Activated naive CD4-positive, alpha-beta T cell treated with anti-CD3 and anti-CD28 coated beads for 36 hours (primary cell): ENCODE data around the gene HIPK3. TPM values are rescaled to one million over a fixed set of nuclear protein-coding genes. Genes with fewer than 3 reads are reported as not detected.

Source experiments
- CTCF ChIA-PET: fragments of 350-600 bp; sonication (Branson Sonifier 250); formaldehyde crosslinking; loops from one replicate; lab custom pipeline; 2021; ENCODE audit warnings: antibody characterized with exemption; lab: Charles Lee
- DNase-seq: peaks from one replicate; pipeline ENCODE4 v3.0.0-alpha.2; 2020
- H3K27ac Mint-ChIP-seq: one replicate; pipeline ENCODE4 v1.8.0; 2021; ENCODE audit warnings: mild to moderate bottlenecking, mixed read lengths
- H3K27me3 Mint-ChIP-seq: one replicate; pipeline ENCODE4 v1.8.0; 2021; ENCODE audit warnings: low read depth, mixed read lengths
- H3K36me3 Mint-ChIP-seq: one replicate; pipeline ENCODE4 v1.8.0; 2021; ENCODE audit warnings: low read depth, mixed read lengths
- H3K4me1 Mint-ChIP-seq: one replicate; pipeline ENCODE4 v1.8.0; 2021; ENCODE audit warnings: low read depth, mixed read lengths
- H3K4me3 Mint-ChIP-seq: one replicate; pipeline ENCODE4 v1.8.0; 2021; ENCODE audit warnings: mild to moderate bottlenecking, moderate library complexity, mixed read lengths
- H3K9me3 Mint-ChIP-seq: one replicate; pipeline ENCODE4 v1.8.0; 2021; ENCODE audit warnings: mixed read lengths
- intact Hi-C: fragments of 100-400 bp; cut with micrococcal nuclease; formaldehyde crosslinking; loops from one replicate; pipeline ENCODE4 v1.15.1; 2023
- total RNA-seq, 2 experiments: library from RNA; stranded (reverse); gene quantifications; one replicate each; pipeline ENCODE4 v1.2.3, GENCODE V29; 2021

HIPK3 gene
- total RNA-seq, 2 experiments from 2014 or later: 23.9 to 24.0 TPM

GRCh38 chr11:33315822-33316221 lies 58.6 kb downstream of the HIPK3 start:
- CTCF ChIA-PET: interaction anchor here (0.6 to 1.7 kb wide), 2 partner anchors 9 to 12 kb away, joined by 3 to 4 read pairs; no protein-coding TSS in a partner anchor
- no peaks in the 10 kb centered on the region for H3K9me3 Mint-ChIP-seq
- H3K4me1 Mint-ChIP-seq: peaks cover 27% of the 10 kb centered on the region
- H3K27me3 Mint-ChIP-seq: no peaks in the 10 kb centered on the region
- no peak overlapping the region for H3K27ac Mint-ChIP-seq
- H3K4me3 Mint-ChIP-seq: no peak overlapping the region
- H3K36me3 Mint-ChIP-seq: no peaks in the 10 kb centered on the region
- intact Hi-C loops: no loop called here
- DNase-seq: no peak

- Mint-ChIP-seq H3K27ac (no peak overlapping the region), H3K4me3 (no peak overlapping the region), H3K4me1 (peaks cover 20% of the 10 kb centered on the region), H3K9me3 (no peaks in the 10 kb centered on the region), H3K27me3 (no peaks in the 10 kb centered on the region), H3K36me3 (no peaks in the 10 kb centered on the region)
- DNase-seq: no peak
- intact Hi-C loops: no loop called here
- CTCF ChIA-PET: interaction anchor here (0.5 to 1.2 kb wide), 2 partner anchors 12 to 27 kb away, joined by 3 read pairs; no protein-coding TSS in a partner anchor
These were observed 60.5 kb downstream of the HIPK3 start for GRCh38 chr11:33317662-33318061.

- CTCF ChIA-PET: interaction anchor here (0.6 to 2.1 kb wide), 2 partner anchors 9 to 363 kb away, joined by 3 to 4 read pairs; no protein-coding TSS in a partner anchor
- intact Hi-C loops: no loop called here
- Mint-ChIP-seq H3K36me3 (no peaks in the 10 kb centered on the region), H3K27me3 (no peaks in the 10 kb centered on the region), H3K9me3 (no peaks in the 10 kb centered on the region), H3K27ac (no peak overlapping the region), H3K4me1 (peaks cover 33% of the 10 kb centered on the region), H3K4me3 (no peak overlapping the region)
- no peak for DNase-seq
These were observed 63.0 kb downstream of the HIPK3 start for GRCh38 chr11:33320016-33320813.

- intact Hi-C loops: no loop called here
- no peaks in the 10 kb centered on the region for H3K36me3 Mint-ChIP-seq
- H3K4me1 Mint-ChIP-seq: peaks cover 30% of the 10 kb centered on the region
- no peak overlapping the region for H3K4me3 Mint-ChIP-seq
- CTCF ChIA-PET: interaction anchor here (2.1 kb wide), 1 partner anchor 9 kb away, joined by 4 read pairs; no protein-coding TSS in a partner anchor
- no peak overlapping the region for H3K27ac Mint-ChIP-seq
- H3K9me3 Mint-ChIP-seq: no peaks in the 10 kb centered on the region
- DNase-seq: no peak
- no peaks in the 10 kb centered on the region for H3K27me3 Mint-ChIP-seq
These were observed 63.7 kb downstream of the HIPK3 start for GRCh38 chr11:33320814-33321330.

GRCh38 chr11:33321422-33321821 lies 64.2 kb downstream of the HIPK3 start:
- Mint-ChIP-seq H3K36me3 (no peaks in the 10 kb centered on the region), H3K4me1 (peaks cover 27% of the 10 kb centered on the region), H3K9me3 (no peaks in the 10 kb centered on the region), H3K27me3 (no peaks in the 10 kb centered on the region), H3K27ac (no peak overlapping the region), H3K4me3 (no peak overlapping the region)
- CTCF ChIA-PET: interaction anchor here (2.1 kb wide), 1 partner anchor 8 kb away, joined by 4 read pairs; no protein-coding TSS in a partner anchor
- no peak for DNase-seq
- intact Hi-C loops: no loop called here

GRCh38 chr11:33323421-33323820 lies 66.2 kb downstream of the HIPK3 start:
- CTCF ChIA-PET: no interaction called here
- Mint-ChIP-seq H3K4me3 (no peak overlapping the region), H3K4me1 (peaks cover 26% of the 10 kb centered on the region), H3K36me3 (no peaks in the 10 kb centered on the region), H3K27ac (no peak overlapping the region), H3K27me3 (no peaks in the 10 kb centered on the region), H3K9me3 (no peaks in the 10 kb centered on the region)
- DNase-seq: no peak
- intact Hi-C loops: no loop called here

GRCh38 chr11:33324302-33324985 lies 67.3 kb downstream of the HIPK3 start:
- no peaks in the 10 kb centered on the region for H3K36me3 Mint-ChIP-seq
- H3K9me3 Mint-ChIP-seq: no peaks in the 10 kb centered on the region
- no peak overlapping the region for H3K27ac Mint-ChIP-seq
- H3K4me3 Mint-ChIP-seq: no peak overlapping the region
- DNase-seq: no peak
- H3K4me1 Mint-ChIP-seq: peaks cover 22% of the 10 kb centered on the region
- CTCF ChIA-PET: no interaction called here
- intact Hi-C loops: no loop called here
- H3K27me3 Mint-ChIP-seq: no peaks in the 10 kb centered on the region

- CTCF ChIA-PET: no interaction called here
- Mint-ChIP-seq H3K4me1 (peaks cover 26% of the 10 kb centered on the region), H3K27me3 (no peaks in the 10 kb centered on the region), H3K9me3 (no peaks in the 10 kb centered on the region), H3K36me3 (peaks cover 3% of the 10 kb centered on the region), H3K27ac (no peak overlapping the region), H3K4me3 (no peak overlapping the region)
- DNase-seq: no peak
- intact Hi-C loops: no loop called here
These were observed 68.3 kb downstream of the HIPK3 start for GRCh38 chr11:33325451-33325850.

- intact Hi-C loops: loop anchor here (1.0 to 2.0 kb wide), 4 partner anchors 73 to 370 kb away; partner anchors contain the start of gene HIPK3
- Mint-ChIP-seq H3K36me3 (peaks cover 3% of the 10 kb centered on the region), H3K27me3 (no peaks in the 10 kb centered on the region), H3K4me3 (no peak overlapping the region), H3K27ac (no peak overlapping the region), H3K9me3 (no peaks in the 10 kb centered on the region), H3K4me1 (peaks cover 13% of the 10 kb centered on the region)
- CTCF ChIA-PET: interaction anchor here (0.5 to 2.1 kb wide), 11 partner anchors 9 to 746 kb away, joined by 3 to 9 read pairs (median 3); partner anchors contain the start of gene EIF3M
- DNase-seq: peak; percentile 66
These were observed 72.6 kb downstream of the HIPK3 start for GRCh38 chr11:33329705-33330329.

GRCh38 chr11:33333816-33334215 lies 76.6 kb downstream of the HIPK3 start:
- Mint-ChIP-seq H3K36me3 (peaks cover 3% of the 10 kb centered on the region), H3K9me3 (no peaks in the 10 kb centered on the region), H3K4me3 (no peak overlapping the region), H3K27ac (no peak overlapping the region), H3K27me3 (no peaks in the 10 kb centered on the region), H3K4me1 (peaks cover 3% of the 10 kb centered on the region)
- CTCF ChIA-PET: no interaction called here
- intact Hi-C loops: no loop called here
- no peak for DNase-seq

GRCh38 chr11:33334627-33335026 lies 77.4 kb downstream of the HIPK3 start:
- peaks cover 4% of the 10 kb centered on the region for H3K36me3 Mint-ChIP-seq
- no peak overlapping the region for H3K27ac Mint-ChIP-seq
- intact Hi-C loops: no loop called here
- CTCF ChIA-PET: no interaction called here
- no peaks in the 10 kb centered on the region for H3K27me3 Mint-ChIP-seq
- H3K4me3 Mint-ChIP-seq: no peak overlapping the region
- no peak for DNase-seq
- H3K9me3 Mint-ChIP-seq: no peaks in the 10 kb centered on the region
- peaks cover 2% of the 10 kb centered on the region for H3K4me1 Mint-ChIP-seq

GRCh38 chr11:33339247-33339646 lies 82.1 kb downstream of the HIPK3 start:
- H3K9me3 Mint-ChIP-seq: no peaks in the 10 kb centered on the region
- H3K36me3 Mint-ChIP-seq: peaks cover 10% of the 10 kb centered on the region
- H3K4me1 Mint-ChIP-seq: peaks cover 2% of the 10 kb centered on the region
- H3K27ac Mint-ChIP-seq: no peak overlapping the region
- DNase-seq: no peak
- no peaks in the 10 kb centered on the region for H3K27me3 Mint-ChIP-seq
- intact Hi-C loops: no loop called here
- H3K4me3 Mint-ChIP-seq: no peak overlapping the region
- CTCF ChIA-PET: no interaction called here
